Stimulated activated effector memory CD8-positive, alpha-beta T cell treated with anti-CD3 and anti-CD28 coated beads, Interleukin-12 subunit alpha, Interleukin-12 subunit beta, amount 100 ng/mL, for 72 hours (primary cell): Measurements from ENCODE around the gene TNIP1.

Experiments
- ATAC-seq: fragments of 150-1000 bp; cut with Tn5 transposase; 2 replicates; pipeline ENCODE4 v1.10.0; 2021
- DNase-seq, 2 donors: peaks; one replicate each; pipeline ENCODE4 v3.0.0; 2021 to 2022; ENCODE audit warnings: low spot score in 2 of 2
- H3K27ac Mint-ChIP-seq: one replicate; pipeline ENCODE4 v1.8.0; 2022; ENCODE audit warnings: mild to moderate bottlenecking, mixed read lengths
- H3K36me3 Mint-ChIP-seq: one replicate; pipeline ENCODE4 v1.8.0; 2022; ENCODE audit warnings: mild to moderate bottlenecking, mixed read lengths
- H3K4me1 Mint-ChIP-seq: one replicate; pipeline ENCODE4 v1.8.0; 2022; ENCODE audit warnings: mixed read lengths
- H3K4me3 Mint-ChIP-seq: one replicate; pipeline ENCODE4 v1.8.0; 2022; ENCODE audit warnings: mild to moderate bottlenecking, mixed read lengths
- H3K9me3 Mint-ChIP-seq: one replicate; pipeline ENCODE4 v1.8.0; 2022; ENCODE audit warnings: mixed read lengths

Gene TNIP1

GRCh38 chr5:151068433-151069197 is 12.2 kb downstream of the TNIP1 start:
- ATAC-seq (peak; percentile 86), DNase-seq (peak; percentile 43 to 65)
- H3K4me1 Mint-ChIP-seq = peaks cover 98% of the 10 kb centered on the region
- peak overlapping the region; percentile 92 for H3K27ac Mint-ChIP-seq
- peak overlapping the region; percentile 67 for H3K4me3 Mint-ChIP-seq
- no peaks in the 10 kb centered on the region for H3K9me3 Mint-ChIP-seq
- peaks cover 97% of the 10 kb centered on the region for H3K36me3 Mint-ChIP-seq

- H3K4me3 Mint-ChIP-seq = peak overlapping the region; percentile 67
- peaks cover 97% of the 10 kb centered on the region for H3K36me3 Mint-ChIP-seq
These were observed 13.0 kb downstream of the TNIP1 start for GRCh38 chr5:151067632-151068432.

GRCh38 chr5:151066920-151067319 is 13.9 kb downstream of the TNIP1 start:
- Mint-ChIP-seq H3K36me3 (peaks cover 97% of the 10 kb centered on the region), H3K27ac (peak overlapping the region; percentile 92), H3K4me3 (peak overlapping the region; percentile 67), H3K9me3 (no peaks in the 10 kb centered on the region), H3K4me1 (peaks cover 92% of the 10 kb centered on the region)
- peak; percentile 33 for ATAC-seq
- no peak for DNase-seq

More at GRCh38 chr5:151067632-151068432, 13.0 kb downstream of the TNIP1 start:
- no peak for DNase-seq
- H3K27ac Mint-ChIP-seq = peak overlapping the region; percentile 92
- no peaks in the 10 kb centered on the region for H3K9me3 Mint-ChIP-seq
- H3K4me1 Mint-ChIP-seq = peaks cover 98% of the 10 kb centered on the region
- ATAC-seq = no peak

- no peak for DNase-seq
- Mint-ChIP-seq H3K36me3 (peaks cover 97% of the 10 kb centered on the region), H3K27ac (no peak overlapping the region), H3K4me3 (peak overlapping the region; percentile 67), H3K4me1 (peaks cover 90% of the 10 kb centered on the region), H3K9me3 (no peaks in the 10 kb centered on the region)
- peak; percentile 49 for ATAC-seq
These were observed 15.2 kb downstream of the TNIP1 start for GRCh38 chr5:151065609-151066008.

GRCh38 chr5:151064916-151065499 is 15.8 kb downstream of the TNIP1 start:
- Mint-ChIP-seq H3K9me3 (no peaks in the 10 kb centered on the region), H3K36me3 (peaks cover 97% of the 10 kb centered on the region), H3K27ac (peak overlapping the region; percentile 45), H3K4me3 (peak overlapping the region; percentile 67), H3K4me1 (peaks cover 89% of the 10 kb centered on the region)
- no peak for DNase-seq
- ATAC-seq = no peak

GRCh38 chr5:151063142-151063989 is 17.5 kb downstream of the TNIP1 start:
- Mint-ChIP-seq H3K4me1 (peaks cover 89% of the 10 kb centered on the region), H3K36me3 (peaks cover 100% of the 10 kb centered on the region), H3K9me3 (no peaks in the 10 kb centered on the region), H3K4me3 (peak overlapping the region; percentile 16), H3K27ac (peak overlapping the region; percentile 38)
- DNase-seq = no peak
- ATAC-seq = peak; percentile 36

- peaks cover 100% of the 10 kb centered on the region for H3K36me3 Mint-ChIP-seq
- DNase-seq (no peak), ATAC-seq (no peak)
- no peaks in the 10 kb centered on the region for H3K9me3 Mint-ChIP-seq
- H3K27ac Mint-ChIP-seq = peak overlapping the region; percentile 38
- no peak overlapping the region for H3K4me3 Mint-ChIP-seq
- peaks cover 84% of the 10 kb centered on the region for H3K4me1 Mint-ChIP-seq
These were observed 18.3 kb downstream of the TNIP1 start for GRCh38 chr5:151062405-151063141.

- peaks cover 100% of the 10 kb centered on the region for H3K36me3 Mint-ChIP-seq
- ATAC-seq = no peak
- H3K4me1 Mint-ChIP-seq = peaks cover 76% of the 10 kb centered on the region
- DNase-seq = no peak
- H3K4me3 Mint-ChIP-seq = no peak overlapping the region
- H3K9me3 Mint-ChIP-seq = no peaks in the 10 kb centered on the region
- H3K27ac Mint-ChIP-seq = peak overlapping the region; percentile 38
These were observed 20.1 kb downstream of the TNIP1 start for GRCh38 chr5:151060742-151061141.

GRCh38 chr5:151058891-151059489 is 21.8 kb downstream of the TNIP1 start:
- Mint-ChIP-seq H3K27ac (peak overlapping the region; percentile 60), H3K4me1 (peaks cover 70% of the 10 kb centered on the region), H3K36me3 (peaks cover 100% of the 10 kb centered on the region), H3K4me3 (peak overlapping the region; percentile 7), H3K9me3 (no peaks in the 10 kb centered on the region)
- no peak for DNase-seq
- no peak for ATAC-seq

- peaks cover 63% of the 10 kb centered on the region for H3K4me1 Mint-ChIP-seq
- H3K4me3 Mint-ChIP-seq = no peak overlapping the region
- no peak for ATAC-seq
- H3K27ac Mint-ChIP-seq = peak overlapping the region; percentile 60
- peaks cover 100% of the 10 kb centered on the region for H3K36me3 Mint-ChIP-seq
- DNase-seq = no peak
- H3K9me3 Mint-ChIP-seq = no peaks in the 10 kb centered on the region
These were observed 22.5 kb downstream of the TNIP1 start for GRCh38 chr5:151058301-151058700.

GRCh38 chr5:151056379-151057325 is 24.2 kb downstream of the TNIP1 start:
- H3K27ac Mint-ChIP-seq = peak overlapping the region; percentile 67
- H3K4me3 Mint-ChIP-seq = no peak overlapping the region
- DNase-seq = no peak
- peaks cover 100% of the 10 kb centered on the region for H3K36me3 Mint-ChIP-seq
- ATAC-seq = no peak
- peaks cover 58% of the 10 kb centered on the region for H3K4me1 Mint-ChIP-seq
- no peaks in the 10 kb centered on the region for H3K9me3 Mint-ChIP-seq

GRCh38 chr5:151055336-151055735 is 25.5 kb downstream of the TNIP1 start:
- peaks cover 57% of the 10 kb centered on the region for H3K4me1 Mint-ChIP-seq

GRCh38 chr5:151054709-151055108 is 26.1 kb downstream of the TNIP1 start:
- DNase-seq (no peak), ATAC-seq (no peak)
- Mint-ChIP-seq H3K27ac (peak overlapping the region; percentile 75), H3K4me3 (no peak overlapping the region), H3K4me1 (peaks cover 51% of the 10 kb centered on the region), H3K36me3 (peaks cover 100% of the 10 kb centered on the region), H3K9me3 (no peaks in the 10 kb centered on the region)

More at GRCh38 chr5:151055336-151055735, 25.5 kb downstream of the TNIP1 start:
- ATAC-seq (no peak), DNase-seq (no peak)
- H3K9me3 Mint-ChIP-seq = no peaks in the 10 kb centered on the region
- H3K36me3 Mint-ChIP-seq = peaks cover 100% of the 10 kb centered on the region
- H3K27ac Mint-ChIP-seq = peak overlapping the region; percentile 75
- H3K4me3 Mint-ChIP-seq = no peak overlapping the region
